SK-N-SH (cell line): ENCODE results near the gene PES1.
A peak's percentile ranks its signal among the peaks of the same experiment; 100 is the strongest.

Source experiments
- CHD2 ChIP-seq: fragments of 150-350 bp; IDR thresholded peaks from 2 replicates; pipeline ENCODE4 v1.6.1; 2018; ENCODE audit warnings: low read length; ENCODE audit not compliant: partially characterized antibody
- CTCF ChIP-seq: fragments of 200-600 bp; sonication (generic); IDR thresholded peaks from 2 replicates; pipeline ENCODE4 v1.6.1; 2017; ENCODE audit warnings: antibody characterized with exemption, mild to moderate bottlenecking, moderate library complexity
- EP300 ChIP-seq, 2 experiments: IDR thresholded peaks; 2 replicates each; pipeline versions ENCODE4 v1.4.0 to v1.6.1; 2012; ENCODE audit warnings: borderline replicate concordance in 1 of 2, low read depth in 1 of 2, low read length in 1 of 2
- FOXJ3 ChIP-seq: sonication (generic); formaldehyde crosslinking; IDR thresholded peaks from 2 replicates; pipeline ENCODE4 v1.5.1; 2020; ENCODE audit warnings: mild to moderate bottlenecking, missing genetic modification reagents
- GABPA ChIP-seq: IDR thresholded peaks from 2 replicates; pipeline ENCODE4 v1.4.0; 2012; ENCODE audit warnings: low read depth, mild to moderate bottlenecking
- JUND ChIP-seq: IDR thresholded peaks from 2 replicates; pipeline ENCODE4 v1.4.0; 2012
- MAX ChIP-seq: IDR thresholded peaks from 2 replicates; pipeline ENCODE4 v1.4.0; 2012; ENCODE audit warnings: low read depth
- NRF1 ChIP-seq: IDR thresholded peaks from 2 replicates; pipeline ENCODE4 v1.6.1; 2012; ENCODE audit warnings: low read depth, mild to moderate bottlenecking, low read length
- PBX3 ChIP-seq: IDR thresholded peaks from 2 replicates; pipeline ENCODE4; 2012
- RXRA ChIP-seq: IDR thresholded peaks from 2 replicates; pipeline ENCODE4 v1.4.0; 2012; ENCODE audit warnings: low read depth, mild to moderate bottlenecking, borderline replicate concordance
- SIN3A ChIP-seq: IDR thresholded peaks from 2 replicates; pipeline ENCODE4 v1.6.1; 2012; ENCODE audit warnings: low read depth, mild to moderate bottlenecking, low read length, moderate library complexity, borderline replicate concordance
- SMC3 ChIP-seq: IDR thresholded peaks from 2 replicates; pipeline ENCODE4 v1.6.1; 2012; ENCODE audit warnings: low read depth, low read length, improper control_type of control experiment

- TF ChIP-seq SMC3: no peak
- TF ChIP-seq CTCF: peak; percentile 6; the same call in 1 of the 2 replicates
- TF ChIP-seq SIN3A: no peak
- no peak for TF ChIP-seq FOXJ3 (CRISPR knock-in tag)
- no peak for TF ChIP-seq EP300 (IDR thresholded peaks at IDR 0.05; ENCODE audit: borderline replicate concordance in 1 of 2, low read depth in 1 of 2, low read length in 1 of 2)
- TF ChIP-seq MAX: no peak
- no peak for TF ChIP-seq CHD2
- no peak for TF ChIP-seq GABPA
- TF ChIP-seq PBX3: no peak
- TF ChIP-seq RXRA: no peak
- TF ChIP-seq JUND: no peak
- no peak for TF ChIP-seq NRF1
Measured at GRCh38 chr22:30555282-30556210, 36.2 kb downstream of the PES1 start.
